K562 (cell line): ENCODE data around the gene GAMT. TPM values are rescaled to one million over a fixed set of nuclear protein-coding genes. Genes with fewer than 3 reads are reported as not detected.

ENCODE experiments used
- ATAC-seq: fragments of 200-7000 bp; cut with Tn5 transposase; 3 replicates; pipeline ENCODE4 v1.9.1; 2020; ENCODE audit warnings: moderate library complexity
- BruUV-seq: library from RNA; stranded (reverse); fragments of 400-500 nt; replicated peaks from 2 replicates; lab custom pipeline; 2021; lab: Mats Ljungman, UMichigan
- CTCF ChIA-PET: fragments of 300-600 bp; formaldehyde crosslinking; extraction: SDS; loops from one replicate; lab custom pipeline; 2021; ENCODE audit warnings: low intra/inter-chr PET ratio; lab: Yijun Ruan, JAX
- POLR2A ChIA-PET: fragments of 300-600, 350-650 bp; sonication (Branson Sonifier 250); formaldehyde crosslinking; extraction: SDS; loops from one replicate; lab custom pipeline; 2021; ENCODE audit warnings: antibody characterized with exemption, inconsistent platforms; lab: Yijun Ruan, JAX
- DNase-seq, 4 experiments: peaks; one replicate each; pipeline versions ENCODE4 v3.0.0 to v3.0.0-alpha.2; 2011 to 2018; ENCODE audit warnings: low spot score in 3 of 4, mixed read lengths in 3 of 4; ENCODE audit errors: extremely low read depth in 1 of 4
- FAIRE-seq: peaks from 2 replicates; lab custom pipeline; 2011; peaks lifted over from hg19 to GRCh38; lab: Jason Lieb, UNC
- H2AFZ ChIP-seq: 2 replicates; pipeline ENCODE4 v1.6.0; 2011; ENCODE audit warnings: low read depth, low read length, control low read depth, inconsistent platforms
- H3K27ac ChIP-seq: fragments of 200-600 bp; 3 replicates; pipeline ENCODE4 v1.8.0; 2011; ENCODE audit warnings: low read depth, mild to moderate bottlenecking, control low read depth, inconsistent platforms, low read length, moderate library complexity, mixed read lengths; ENCODE audit errors: extremely low read depth
- H3K27me3 ChIP-seq, 2 experiments: fragments of 300-600 bp in 1 of 2; 2 replicates in 1 of 2; 3 replicates in 1 of 2; pipeline versions ENCODE4 v1.6.0 to v1.8.0; 2011; ENCODE audit warnings: inconsistent platforms in 2 of 2, low read length in 2 of 2, mild to moderate bottlenecking in 1 of 2, mixed read lengths in 1 of 2, moderate library complexity in 1 of 2; ENCODE audit not compliant: control insufficient read depth in 2 of 2, insufficient read depth in 2 of 2
- H3K36me3 ChIP-seq: fragments of 300-600 bp; 3 replicates; pipeline ENCODE4 v1.8.0; 2011; ENCODE audit warnings: mild to moderate bottlenecking, low read length, inconsistent platforms; ENCODE audit not compliant: control insufficient read depth, insufficient read depth
- H3K4me1 ChIP-seq, 2 experiments: fragments of 200-600 bp in 1 of 2; replicated peaks in 1 of 2; 2 replicates in 1 of 2; 3 replicates in 1 of 2; pipeline versions ENCODE4 v1.5.1 to v1.8.0; 2011; ENCODE audit warnings: inconsistent platforms in 2 of 2, low read length in 2 of 2, mild to moderate bottlenecking in 1 of 2, mixed read lengths in 1 of 2, moderate library complexity in 1 of 2; ENCODE audit not compliant: control insufficient read depth in 2 of 2, insufficient read depth in 2 of 2
- H3K4me2 ChIP-seq: 2 replicates; pipeline ENCODE4 v1.6.1; 2011; ENCODE audit warnings: low read length, control low read depth, inconsistent platforms, mixed read lengths; ENCODE audit not compliant: insufficient read depth
- H3K4me3 ChIP-seq: fragments of 200-600 bp; sonication (generic), shearing (Covaris generic); 2 replicates; pipeline ENCODE4 v1.5.1; 2016; ENCODE audit warnings: control low read depth, inconsistent platforms
- H3K79me2 ChIP-seq: fragments of 200-600 bp; 3 replicates; pipeline ENCODE4 v1.8.0; 2011; ENCODE audit warnings: low read length, inconsistent platforms; ENCODE audit not compliant: control insufficient read depth, insufficient read depth
- H3K9ac ChIP-seq, 2 experiments: 2 replicates each; pipeline versions ENCODE4 v1.6.0 to v1.6.1; 2011; ENCODE audit warnings: low read depth in 2 of 2, low read length in 2 of 2, control low read depth in 1 of 2, inconsistent platforms in 1 of 2, mild to moderate bottlenecking in 1 of 2, mixed read lengths in 1 of 2; ENCODE audit not compliant: insufficient read depth in 1 of 2
- H3K9me1 ChIP-seq: one replicate; pipeline ENCODE4 v1.6.0; 2011; ENCODE audit warnings: inconsistent platforms, mild to moderate bottlenecking, low read length, moderate library complexity; ENCODE audit not compliant: control insufficient read depth, insufficient read depth
- H3K9me3 ChIP-seq: replicated peaks from 2 replicates; pipeline ENCODE4 v1.5.1; 2011; ENCODE audit warnings: low read depth, low read length, inconsistent platforms; ENCODE audit not compliant: control insufficient read depth, insufficient read depth
- H4K20me1 ChIP-seq: replicated peaks from 2 replicates; pipeline ENCODE4 v1.6.1; 2011; ENCODE audit warnings: low read length, inconsistent platforms, mixed read lengths; ENCODE audit not compliant: control insufficient read depth, insufficient read depth
- ARID1B ChIP-seq: fragments of 450-650 bp; IDR thresholded peaks from 2 replicates; pipeline ENCODE4 v1.6.1; 2016; ENCODE audit warnings: antibody characterized with exemption, mild to moderate bottlenecking, inconsistent platforms
- CAMTA2 ChIP-seq: fragments of 250-450 bp; sonication (Bioruptor Pico); conservative IDR thresholded peaks from 2 replicates; pipeline ENCODE4 v1.5.1; 2022
- DMBX1 ChIP-seq: fragments of 250-450 bp; sonication (Bioruptor Pico); IDR thresholded peaks from 2 replicates; pipeline ENCODE4 v1.8.0; 2022; ENCODE audit warnings: inconsistent platforms, mild to moderate bottlenecking, moderate library complexity, borderline replicate concordance
- EHMT2 ChIP-seq: fragments of 450-650 bp; IDR thresholded peaks from 2 replicates; pipeline ENCODE4 v1.6.1; 2018; ENCODE audit warnings: antibody characterized with exemption
- ETS1 ChIP-seq: conservative IDR thresholded peaks from 2 replicates; pipeline ENCODE4 v1.6.1; 2011; ENCODE audit warnings: low read depth, mild to moderate bottlenecking, low read length; ENCODE audit not compliant: control insufficient read depth
- FOXJ2 ChIP-seq: fragments of 200-800 bp; sonication (Bioruptor generic); IDR thresholded peaks from 2 replicates; pipeline ENCODE4 v1.6.1; 2016; ENCODE audit warnings: missing genetic modification characterization, missing compliant biosample characterization
- HES1 ChIP-seq: fragments of 450-650 bp; IDR thresholded peaks from 2 replicates; pipeline ENCODE4 v1.6.1; 2016; ENCODE audit warnings: low read depth, mild to moderate bottlenecking, moderate library complexity
- KDM2B ChIP-seq: fragments of 250-450 bp; sonication (Bioruptor Pico); IDR thresholded peaks from 2 replicates; pipeline ENCODE4 v1.8.0; 2021; ENCODE audit warnings: mild to moderate bottlenecking, moderate library complexity
- L3MBTL2 ChIP-seq: fragments of 450-650 bp; IDR thresholded peaks from 2 replicates; pipeline ENCODE4 v1.6.1; 2016; ENCODE audit warnings: mild to moderate bottlenecking, moderate library complexity
- MEF2A ChIP-seq: IDR thresholded peaks from 2 replicates; pipeline ENCODE4 v1.6.1; 2011; ENCODE audit warnings: low read depth, mild to moderate bottlenecking, low read length, moderate library complexity; ENCODE audit not compliant: control insufficient read depth
- NCOA6 ChIP-seq: fragments of 450-650 bp; IDR thresholded peaks from 2 replicates; pipeline ENCODE4 v1.6.1; 2017; ENCODE audit warnings: mild to moderate bottlenecking
- NONO ChIP-seq, 2 experiments: fragments of 200-400 bp in 1 of 2; fragments of 450-650 bp in 1 of 2; formaldehyde crosslinking in 1 of 2; IDR thresholded peaks; 2 replicates each; pipeline ENCODE4 v1.6.1; 2017; ENCODE audit warnings: low read depth in 2 of 2, mild to moderate bottlenecking in 2 of 2, moderate library complexity in 2 of 2, low read length in 1 of 2
- PHF20 ChIP-seq: fragments of 450-650 bp; IDR thresholded peaks from 2 replicates; pipeline ENCODE4 v1.6.1; 2018; ENCODE audit not compliant: partially characterized antibody
- RFX7 ChIP-seq: fragments of 250-450 bp; sonication (Bioruptor Pico); IDR thresholded peaks from 2 replicates; pipeline ENCODE4 v1.5.1; 2021; ENCODE audit warnings: mild to moderate bottlenecking
- SNAPC5 ChIP-seq: fragments of 250-450 bp; sonication (Bioruptor Pico); IDR thresholded peaks from 2 replicates; pipeline ENCODE4 v1.8.0; 2021; ENCODE audit warnings: moderate library complexity, mild to moderate bottlenecking, inconsistent platforms
- SNRNP70 ChIP-seq: fragments of 200-400 bp; formaldehyde crosslinking; optimal IDR thresholded peaks from 2 replicates; pipeline ENCODE3; 2017; ENCODE audit warnings: low read depth, low read length
- ZBTB1 ChIP-seq: sonication (generic); formaldehyde crosslinking; IDR thresholded peaks from 2 replicates; pipeline ENCODE4 v1.8.1; 2023; ENCODE audit warnings: missing genetic modification reagents, low read depth, mild to moderate bottlenecking, borderline replicate concordance
- ZNF174 ChIP-seq: fragments of 250-450 bp; sonication (Bioruptor Pico); IDR thresholded peaks from 2 replicates; pipeline ENCODE4 v1.4.0; 2020; ENCODE audit warnings: mild to moderate bottlenecking
- ZNF239 ChIP-seq: fragments of 250-450 bp; sonication (Bioruptor Pico); IDR thresholded peaks from 2 replicates; pipeline ENCODE4 v1.4.0; 2020; ENCODE audit warnings: mild to moderate bottlenecking
- ZNF431 ChIP-seq: sonication (generic); formaldehyde crosslinking; IDR thresholded peaks from 2 replicates; pipeline ENCODE4 v1.8.0; 2022; ENCODE audit warnings: mild to moderate bottlenecking, missing genetic modification reagents
- ZNF644 ChIP-seq: fragments of 200-800 bp; sonication (Bioruptor generic); IDR thresholded peaks from 2 replicates; pipeline ENCODE4 v1.6.1; 2016; ENCODE audit warnings: low read depth, missing genetic modification characterization, missing compliant biosample characterization
- WGBS: fragments of 100-300 bp; shearing (Covaris generic); methylation state at CpG from one replicate; pipeline ENCODE4 v1.1.6; 2016; ENCODE audit warnings: low coverage, mixed read lengths; ENCODE audit not compliant: insufficient coverage; ENCODE audit errors: missing lambda C conversion rate; 5-methylcytosine and 5-hydroxymethylcytosine counted together
- in situ Hi-C: fragments of 300-500 bp; cut with MboI; formaldehyde crosslinking; loops from 4 replicates; pipeline ENCODE4 v1.15.0; 2018; ENCODE audit warnings: inconsistent platforms, mixed read lengths
- intact Hi-C: fragments of 100-400 bp; cut with micrococcal nuclease; formaldehyde crosslinking; loops from 2 replicates; pipeline ENCODE4 v1.14.2; 2022
- polyA plus RNA-seq, 8 experiments: library from polyadenylated mRNA; depleted of rRNA in 4 of 8; stranded (reverse) in 5 of 8; unstranded in 3 of 8; fragments of >200 nt; fragmentation: Nextera tagmentation in 2 of 8; fragmentation: Illumina TruSeq in 1 of 8; extraction: Ambion mirVana in 2 of 8; extraction: Trizol in 1 of 8; gene quantifications; 2 replicates each; pipeline versions ENCODE4 v1.2.1 to v1.2.3, GENCODE V29; 2011 to 2014; ENCODE audit warnings: inconsistent platforms in 1 of 8, missing spikeins in 1 of 8
- total RNA-seq, 7 experiments: library from RNA; depleted of rRNA in 6 of 7; stranded (reverse); fragments of >200 nt in 6 of 7; fragmentation: Illumina TruSeq in 2 of 7; extraction: Trizol in 2 of 7; gene quantifications; 2 replicates each; pipeline versions ENCODE4 v1.2.1 to v1.2.3, GENCODE V29; 2011 to 2021; ENCODE audit warnings: low replicate concordance in 1 of 7

GAMT gene
- total and polyA plus RNA-seq, 9 of the 15 experiments (the other 6 are each of a cell fraction or from before 2014, with no cell fraction given) = 1.3 to 35.3 (median 27.2) TPM

- H3K27ac ChIP-seq = peak within 1 kb of the TSS; percentile 90
- H3K36me3 ChIP-seq = peaks cover 64% of the 10 kb centered on the region
- H3K27me3 ChIP-seq = no peaks in the 10 kb centered on the region
- peaks cover 42 to 88% of the 10 kb centered on the region in 2 experiments; a peak in 4 of 5 replicates for H3K4me1 ChIP-seq
- H3K9ac ChIP-seq = peak within 1 kb of the TSS; percentile 93 to 100
- peak within 1 kb of the TSS; percentile 70 for H3K4me3 ChIP-seq
- POLR2A ChIA-PET = interaction anchor here (0.9 to 1.0 kb wide), 2 partner anchors 9 to 25 kb away, joined by 3 to 5 read pairs; no protein-coding TSS in a partner anchor
- H2AFZ ChIP-seq = peak within 1 kb of the TSS; percentile 85
- ATAC-seq (peak; percentile 79), DNase-seq (peak; percentile 81 to 97 (median 88)), FAIRE-seq (peak; percentile 90)
- H3K79me2 ChIP-seq = peaks cover 52% of the 10 kb centered on the region
- peak within 1 kb of the TSS; percentile 97 for H3K4me2 ChIP-seq
- intact Hi-C loops (no loop called here), in situ Hi-C loops (no loop called here)
- peaks cover 37% of the 10 kb centered on the region for H4K20me1 ChIP-seq
- H3K9me3 ChIP-seq = no peaks in the 10 kb centered on the region
- TSS peak; percentile 81 for BruUV-seq
- no peaks in the 10 kb centered on the region for H3K9me1 ChIP-seq
- under 1% methylated on average over 83 of the region's 100 CpGs for whole genome bisulfite sequencing
- CTCF ChIA-PET = interaction anchor here (0.6 kb wide), 1 partner anchor 685 kb away, joined by 4 read pairs; no protein-coding TSS in a partner anchor
- TF ChIP-seq RFX7 (CRISPR knock-in tag) (0 out of 2 replicates have a peak, but pooled peaks have one; percentile 9), DMBX1 (CRISPR knock-in tag) (no peak), NONO (IDR thresholded peaks at IDR 0.05; ENCODE audit: low read depth in 2 of 2, low read length in 1 of 2) (peak; percentile 67 to 71; a peak in 2 of 4 replicates), ZNF431 (no peak; the same call in 1 of the 2 replicates), CAMTA2 (CRISPR knock-in tag) (no peak), MEF2A (peak; percentile 25; the same call in 1 of the 2 replicates), ZNF239 (CRISPR knock-in tag) (no peak), L3MBTL2 (peak; percentile 78), NCOA6 (no peak), SNAPC5 (CRISPR knock-in tag) (no peak), ZBTB1 (peak; percentile 66; the same call in 1 of the 2 replicates), HES1 (no peak), SNRNP70 (no peak), ZNF174 (CRISPR knock-in tag) (no peak), ARID1B (peak; percentile 47; the same call in 1 of the 2 replicates), ETS1 (peak; percentile 77), EHMT2 (no peak), PHF20 (peak; percentile 88), KDM2B (peak; percentile 72), FOXJ2 (tag) (peak; percentile 64; the same call in 1 of the 2 replicates), ZNF644 (tag) (no peak)
These were observed 36.9 kb upstream of the GAMT start, which contains the start of gene RPS15 for GRCh38 chr19:1438035-1438932. Gene RPS15, plus strand, starts transcription at chr19:1438396. Its CDS starts 30 bp downstream, at chr19:1438426.
